NB4 (cell line): ENCODE measurements around the gene GRM6.

Experiments used
- POLR2A ChIP-seq: IDR thresholded peaks from 2 replicates; pipeline ENCODE4 v1.6.1; 2011; ENCODE audit warnings: mild to moderate bottlenecking; ENCODE audit not compliant: insufficient read length; ENCODE audit errors: extremely low read depth
- TF ChIP-seq, protein P1 (sequence below): IDR thresholded peaks from one replicate; pipeline ENCODE4 v1.5.1; 2012; ENCODE audit warnings: low read depth, low read length

DNA sequence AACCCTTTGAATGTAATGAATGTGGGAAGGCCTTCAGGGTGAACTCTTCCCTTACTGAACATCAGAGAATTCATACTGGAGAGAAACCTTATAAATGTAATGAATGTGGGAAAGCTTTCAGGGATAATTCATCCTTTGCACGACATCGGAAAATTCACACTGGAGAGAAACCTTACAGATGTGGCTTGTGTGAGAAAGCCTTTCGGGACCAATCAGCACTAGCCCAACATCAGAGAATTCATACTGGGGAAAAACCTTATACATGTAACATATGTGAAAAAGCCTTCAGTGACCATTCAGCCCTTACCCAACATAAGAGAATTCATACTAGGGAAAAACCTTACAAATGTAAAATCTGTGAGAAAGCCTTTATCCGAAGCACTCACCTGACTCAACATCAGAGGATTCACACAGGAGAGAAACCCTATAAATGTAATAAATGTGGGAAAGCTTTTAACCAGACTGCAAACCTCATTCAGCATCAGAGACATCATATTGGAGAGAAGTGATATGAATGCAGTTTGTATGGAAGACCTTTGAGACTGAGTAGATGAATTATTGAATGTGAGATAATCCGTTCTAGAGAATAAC is 29.6 kb downstream of the GRM6 start:
- TF ChIP-seq, protein P1, sequence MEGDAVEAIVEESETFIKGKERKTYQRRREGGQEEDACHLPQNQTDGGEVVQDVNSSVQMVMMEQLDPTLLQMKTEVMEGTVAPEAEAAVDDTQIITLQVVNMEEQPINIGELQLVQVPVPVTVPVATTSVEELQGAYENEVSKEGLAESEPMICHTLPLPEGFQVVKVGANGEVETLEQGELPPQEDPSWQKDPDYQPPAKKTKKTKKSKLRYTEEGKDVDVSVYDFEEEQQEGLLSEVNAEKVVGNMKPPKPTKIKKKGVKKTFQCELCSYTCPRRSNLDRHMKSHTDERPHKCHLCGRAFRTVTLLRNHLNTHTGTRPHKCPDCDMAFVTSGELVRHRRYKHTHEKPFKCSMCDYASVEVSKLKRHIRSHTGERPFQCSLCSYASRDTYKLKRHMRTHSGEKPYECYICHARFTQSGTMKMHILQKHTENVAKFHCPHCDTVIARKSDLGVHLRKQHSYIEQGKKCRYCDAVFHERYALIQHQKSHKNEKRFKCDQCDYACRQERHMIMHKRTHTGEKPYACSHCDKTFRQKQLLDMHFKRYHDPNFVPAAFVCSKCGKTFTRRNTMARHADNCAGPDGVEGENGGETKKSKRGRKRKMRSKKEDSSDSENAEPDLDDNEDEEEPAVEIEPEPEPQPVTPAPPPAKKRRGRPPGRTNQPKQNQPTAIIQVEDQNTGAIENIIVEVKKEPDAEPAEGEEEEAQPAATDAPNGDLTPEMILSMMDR: no peak
- no peak for TF ChIP-seq POLR2A
